H9 (cell line): ENCODE data around the gene ARHGAP27. TPM values are rescaled to one million over a fixed set of nuclear protein-coding genes. Genes with fewer than 3 reads are reported as not detected.

ENCODE experiments used
- DNase-seq: peaks from one replicate; pipeline ENCODE4 v3.0.0-alpha.2; 2017
- H2AFZ ChIP-seq: one replicate; pipeline ENCODE4 v1.6.1; 2013; ENCODE audit warnings: mild to moderate bottlenecking, low read length, control low read depth, moderate library complexity
- H2AK5ac ChIP-seq: 2 replicates; pipeline ENCODE4 v1.6.1; 2013; ENCODE audit warnings: low read length, control low read depth, mixed read lengths; ENCODE audit not compliant: insufficient read length
- H2BK120ac ChIP-seq: one replicate; pipeline ENCODE4 v1.6.1; 2013; ENCODE audit warnings: low read depth, mild to moderate bottlenecking, low read length, control low read depth, inconsistent platforms; ENCODE audit not compliant: poor library complexity, severe bottlenecking
- H2BK12ac ChIP-seq: 2 replicates; pipeline ENCODE4 v1.6.1; 2013; ENCODE audit warnings: low read length, control low read depth, mixed read lengths, low read depth; ENCODE audit not compliant: insufficient read length
- H2BK15ac ChIP-seq: 2 replicates; pipeline ENCODE4 v1.6.1; 2013; ENCODE audit warnings: low read depth, low read length, control low read depth
- H2BK20ac ChIP-seq: one replicate; pipeline ENCODE4 v1.6.1; 2013; ENCODE audit warnings: low read depth, mild to moderate bottlenecking, low read length, control low read depth, inconsistent platforms; ENCODE audit not compliant: poor library complexity, severe bottlenecking
- H2BK5ac ChIP-seq: 2 replicates; pipeline ENCODE4 v1.6.1; 2013; ENCODE audit warnings: low read length, control low read depth, mixed read lengths; ENCODE audit not compliant: insufficient read length
- H3K14ac ChIP-seq: 2 replicates; pipeline ENCODE4 v1.6.1; 2013; ENCODE audit warnings: low read length, control low read depth; ENCODE audit not compliant: insufficient read depth
- H3K18ac ChIP-seq: 2 replicates; pipeline ENCODE4 v1.6.1; 2013; ENCODE audit warnings: low read depth, mild to moderate bottlenecking, mixed read lengths, low read length, control low read depth; ENCODE audit not compliant: insufficient read length
- H3K23ac ChIP-seq: 2 replicates; pipeline ENCODE4 v1.6.1; 2013; ENCODE audit warnings: low read length, control low read depth, mixed read lengths, low read depth; ENCODE audit not compliant: insufficient read length
- H3K23me2 ChIP-seq: 2 replicates; pipeline ENCODE4 v1.6.1; 2013; ENCODE audit warnings: low read depth, mild to moderate bottlenecking, mixed read lengths, low read length, control low read depth; ENCODE audit not compliant: insufficient read length, poor library complexity, severe bottlenecking
- H3K27ac ChIP-seq: 2 replicates; pipeline ENCODE4 v1.5.1; 2013; ENCODE audit warnings: low read length, control low read depth, mixed read lengths, low read depth; ENCODE audit not compliant: insufficient read length
- H3K27me3 ChIP-seq: 2 replicates; pipeline ENCODE4 v1.6.1; 2013; ENCODE audit warnings: low read length, control low read depth, inconsistent platforms; ENCODE audit not compliant: insufficient read depth
- H3K4ac ChIP-seq: 2 replicates; pipeline ENCODE4 v1.6.1; 2013; ENCODE audit warnings: low read depth, mild to moderate bottlenecking, control low read depth, inconsistent platforms, low read length, moderate library complexity
- H3K4me1 ChIP-seq: 2 replicates; pipeline ENCODE4 v1.6.1; 2013; ENCODE audit warnings: low read length, control low read depth, inconsistent platforms; ENCODE audit not compliant: insufficient read depth
- H3K4me2 ChIP-seq: 2 replicates; pipeline ENCODE4 v1.6.1; 2013; ENCODE audit warnings: low read length, control low read depth, mixed read lengths; ENCODE audit not compliant: insufficient read length, insufficient read depth
- H3K56ac ChIP-seq: 2 replicates; pipeline ENCODE4 v1.6.1; 2013; ENCODE audit warnings: low read depth, mild to moderate bottlenecking, mixed read lengths, low read length, control low read depth; ENCODE audit not compliant: insufficient read length
- H3K79me1 ChIP-seq: 2 replicates; pipeline ENCODE4 v1.6.1; 2013; ENCODE audit warnings: low read depth, mild to moderate bottlenecking, moderate library complexity, low read length, control low read depth, inconsistent platforms; ENCODE audit not compliant: insufficient read depth, poor library complexity, severe bottlenecking
- H3K79me2 ChIP-seq: 2 replicates; pipeline ENCODE4 v1.6.1; 2013; ENCODE audit warnings: low read length, control low read depth, inconsistent platforms; ENCODE audit not compliant: insufficient read depth
- H3K9ac ChIP-seq: 2 replicates; pipeline ENCODE4 v1.6.1; 2013; ENCODE audit warnings: low read length, control low read depth, mixed read lengths; ENCODE audit not compliant: insufficient read length; ENCODE audit errors: extremely low read depth
- H3K9me3 ChIP-seq: one replicate; pipeline ENCODE4 v1.6.1; 2013; ENCODE audit warnings: low read depth, low read length, inconsistent platforms; ENCODE audit not compliant: control insufficient read depth
- H3T11ph ChIP-seq: one replicate; pipeline ENCODE4 v1.6.1; 2013; ENCODE audit warnings: mild to moderate bottlenecking, low read length, control low read depth, inconsistent platforms
- H4K20me1 ChIP-seq: one replicate; pipeline ENCODE4 v1.6.1; 2013; ENCODE audit not compliant: control insufficient read depth, insufficient read length, insufficient read depth
- H4K5ac ChIP-seq: 2 replicates; pipeline ENCODE4 v1.6.1; 2013; ENCODE audit warnings: low read depth, mild to moderate bottlenecking, mixed read lengths, low read length, control low read depth; ENCODE audit not compliant: insufficient read length
- H4K8ac ChIP-seq: replicated peaks from 2 replicates; pipeline ENCODE4 v1.6.1; 2013; ENCODE audit warnings: low read length, control low read depth, mixed read lengths, low read depth; ENCODE audit not compliant: insufficient read length
- H4K91ac ChIP-seq: 2 replicates; pipeline ENCODE4 v1.6.1; 2013; ENCODE audit warnings: low read depth, mild to moderate bottlenecking, moderate library complexity, mixed read lengths, low read length, control low read depth; ENCODE audit not compliant: insufficient read length
- H3K27ac Mint-ChIP-seq, 3 experiments: 2 replicates in 2 of 3; 3 replicates in 1 of 3; pipeline ENCODE4 v1.8.0; 2020 to 2021; ENCODE audit warnings: mixed read lengths in 3 of 3, mild to moderate bottlenecking in 1 of 3, moderate library complexity in 1 of 3
- H3K27me3 Mint-ChIP-seq: 2 replicates; pipeline ENCODE4 v1.8.0; 2021; ENCODE audit warnings: low read depth, mild to moderate bottlenecking, moderate library complexity, mixed read lengths
- H3K36me3 Mint-ChIP-seq, 3 experiments: 2 replicates in 2 of 3; 3 replicates in 1 of 3; pipeline ENCODE4 v1.8.0; 2020 to 2021; ENCODE audit warnings: low read depth in 3 of 3, mixed read lengths in 3 of 3; ENCODE audit not compliant: insufficient read depth in 1 of 3
- H3K4me1 Mint-ChIP-seq, 2 experiments: 2 replicates each; pipeline ENCODE4 v1.8.0; 2020; ENCODE audit warnings: mixed read lengths in 2 of 2
- H3K4me3 Mint-ChIP-seq, 2 experiments: 2 replicates in 1 of 2; 3 replicates in 1 of 2; pipeline ENCODE4 v1.8.0; 2020 to 2021; ENCODE audit warnings: mild to moderate bottlenecking in 2 of 2, mixed read lengths in 2 of 2, moderate library complexity in 1 of 2
- H3K9me3 Mint-ChIP-seq, 2 experiments: 2 replicates in 1 of 2; 3 replicates in 1 of 2; pipeline ENCODE4 v1.8.0; 2020; ENCODE audit warnings: mild to moderate bottlenecking in 2 of 2, mixed read lengths in 2 of 2, moderate library complexity in 1 of 2
- CTCF ChIP-seq: fragments of 200-600 bp; sonication (generic); conservative IDR thresholded peaks from 3 replicates; pipeline ENCODE4 v1.8.0; 2021; ENCODE audit warnings: antibody characterized with exemption, mild to moderate bottlenecking
- WGBS: extraction: QIAGEN DNeasy Blood & Tissue Kit; methylation state at CpG from one replicate; pipeline ENCODE4 v1.1.7; 2013; ENCODE audit warnings: missing lambda C conversion rate, low lambda C conversion rate, mixed read lengths; ENCODE audit not compliant: insufficient read length; ENCODE audit errors: extremely low coverage; 5-methylcytosine and 5-hydroxymethylcytosine counted together
- total RNA-seq: library from RNA; stranded (reverse); gene quantifications from 2 replicates; pipeline ENCODE4 v1.2.1, GENCODE V29; 2021

ARHGAP27 gene
- total RNA-seq, 1 experiment from 2014 or later = 9.9 TPM

GRCh38 chr17:45396496-45397205 is 36.0 kb downstream of the ARHGAP27 start:
- Histone ChIP-seq H3K27me3 (no peaks in the 10 kb centered on the region), H3K18ac (no peak overlapping the region), H3K23me2 (no peaks in the 10 kb centered on the region), H3K79me2 (no peaks in the 10 kb centered on the region), H3K56ac (no peak overlapping the region), H3K9ac (no peak overlapping the region), H2BK5ac (no peak overlapping the region), H4K91ac (no peak overlapping the region), H4K8ac (no peak overlapping the region), H3K23ac (no peak overlapping the region), H2BK120ac (no peak overlapping the region), H4K5ac (no peak overlapping the region), H2AFZ (no peak overlapping the region), H3K4me1 (peaks cover 2% of the 10 kb centered on the region; the same call in 1 of the 2 replicates), H2BK20ac (no peak overlapping the region), H3T11ph (no peak overlapping the region), H3K27ac (no peak overlapping the region), H4K20me1 (no peaks in the 10 kb centered on the region), H3K79me1 (no peaks in the 10 kb centered on the region), H2BK15ac (no peak overlapping the region), H3K9me3 (no peaks in the 10 kb centered on the region), H3K4ac (no peak overlapping the region), H3K14ac (no peak overlapping the region), H3K4me2 (no peak overlapping the region), H2AK5ac (no peak overlapping the region), H2BK12ac (no peak overlapping the region)
- DNase-seq = peak; percentile 62
- peaks cover 0 to 9% (median 7%) of the 10 kb centered on the region in 3 experiments; a peak in 4 of 7 replicates for H3K36me3 Mint-ChIP-seq
- peak overlapping the region in 1 of 3 experiments; percentile 78; a peak in 2 of 7 replicates for H3K27ac Mint-ChIP-seq
- H3K4me1 Mint-ChIP-seq = peaks cover 3 to 10% of the 10 kb centered on the region in 2 experiments
- no peak overlapping the region for H3K4me3 Mint-ChIP-seq
- H3K9me3 Mint-ChIP-seq = no peaks in the 10 kb centered on the region
- no CpG with 5 or more reads among the region's 50 CpGs for WGBS
- no peak for TF ChIP-seq CTCF
- peaks cover 10% of the 10 kb centered on the region for H3K27me3 Mint-ChIP-seq
